Measurements from ENCODE around the gene HLCS.

Gene HLCS

GRCh38 chr21:36743446-36743845 is 223.0 kb downstream of the HLCS start:
- no peak for DNase-seq (ENCODE audit: low read depth)

- DNase-seq (ENCODE audit: low read depth) = no peak
Observed at GRCh38 chr21:36743008-36743407, 223.5 kb downstream of the HLCS start.

- no peak for DNase-seq (ENCODE audit: low read depth)
Observed at GRCh38 chr21:36741506-36741905, 225.0 kb downstream of the HLCS start.

DNA sequence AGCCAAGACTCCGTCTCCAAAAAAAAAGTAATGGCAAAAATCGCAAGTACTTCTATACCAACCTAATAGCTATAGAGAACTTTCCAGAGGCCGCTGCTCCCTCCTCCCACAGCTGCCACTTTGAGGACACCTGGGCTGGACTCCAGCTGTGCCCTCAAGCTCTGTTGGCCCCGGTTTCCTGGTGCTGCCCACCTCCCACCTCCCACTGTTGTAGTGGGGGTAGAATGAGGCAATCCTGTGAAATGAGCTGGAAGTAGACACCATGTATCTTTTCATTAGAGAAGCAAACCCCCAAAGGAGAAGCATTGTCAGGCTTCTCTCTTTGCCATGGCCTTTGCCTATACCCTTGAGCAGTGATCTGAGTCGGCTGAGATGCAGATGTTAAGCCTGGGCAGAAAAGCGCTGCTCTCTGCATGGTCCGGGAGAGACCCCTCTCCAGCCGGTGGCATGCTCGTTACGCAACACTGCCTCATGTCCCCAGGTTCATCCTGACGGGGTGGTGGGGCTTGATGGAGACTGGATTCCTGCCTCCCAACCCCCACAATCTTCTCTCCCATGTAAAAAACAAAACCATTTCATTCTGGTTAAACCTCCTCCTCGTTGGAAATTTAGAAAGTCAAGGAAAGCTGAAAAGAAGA is 227.9 kb downstream of the HLCS start:
- no peak for DNase-seq (ENCODE audit: low read depth)

- DNase-seq (ENCODE audit: low read depth) = no peak
Observed at GRCh38 chr21:36735724-36736320, 230.6 kb downstream of the HLCS start.

DNA sequence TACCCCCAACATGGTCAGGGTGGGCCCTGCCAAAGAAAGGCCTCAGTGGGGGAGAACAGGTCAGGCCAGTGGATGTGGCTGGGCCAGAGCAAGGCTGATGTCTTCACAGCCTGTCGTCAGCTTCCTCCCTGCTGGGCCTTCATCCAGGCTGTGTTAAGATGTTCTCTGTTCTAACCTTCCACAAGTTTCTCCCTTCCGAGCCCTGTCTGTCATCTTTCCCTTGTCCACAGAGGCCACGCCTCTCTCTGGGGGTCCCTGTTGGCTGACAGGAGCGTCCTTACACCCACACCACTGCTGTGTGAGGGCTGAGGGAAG is 231.3 kb downstream of the HLCS start:
- no peak for DNase-seq (ENCODE audit: low read depth)

- no peak for DNase-seq (ENCODE audit: low read depth)
Observed at GRCh38 chr21:36734367-36735200, 231.9 kb downstream of the HLCS start.

DNA sequence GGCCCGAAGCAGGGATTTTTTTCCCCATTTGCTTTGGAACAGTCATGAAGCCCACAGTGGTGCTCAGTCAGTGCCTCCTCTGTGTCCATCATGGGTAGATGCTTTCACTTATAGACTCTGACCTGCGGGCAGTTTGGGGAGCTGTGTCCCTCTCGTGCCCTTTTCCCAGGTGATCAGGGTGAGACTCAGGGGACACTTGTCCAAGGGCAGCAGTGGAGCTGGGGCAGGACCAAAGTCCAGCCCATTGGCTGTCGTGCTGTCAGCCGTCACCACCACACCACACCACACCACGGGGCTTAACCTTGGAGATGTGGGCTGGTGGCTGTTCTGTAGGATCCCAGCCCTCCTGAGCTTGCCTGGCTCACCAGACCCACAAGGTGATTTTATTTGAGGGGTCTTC is 232.6 kb downstream of the HLCS start:
- DNase-seq (ENCODE audit: low read depth) = no peak

GRCh38 chr21:36732761-36733160 is 233.7 kb downstream of the HLCS start:
- no peak for DNase-seq (ENCODE audit: low read depth)

DNA sequence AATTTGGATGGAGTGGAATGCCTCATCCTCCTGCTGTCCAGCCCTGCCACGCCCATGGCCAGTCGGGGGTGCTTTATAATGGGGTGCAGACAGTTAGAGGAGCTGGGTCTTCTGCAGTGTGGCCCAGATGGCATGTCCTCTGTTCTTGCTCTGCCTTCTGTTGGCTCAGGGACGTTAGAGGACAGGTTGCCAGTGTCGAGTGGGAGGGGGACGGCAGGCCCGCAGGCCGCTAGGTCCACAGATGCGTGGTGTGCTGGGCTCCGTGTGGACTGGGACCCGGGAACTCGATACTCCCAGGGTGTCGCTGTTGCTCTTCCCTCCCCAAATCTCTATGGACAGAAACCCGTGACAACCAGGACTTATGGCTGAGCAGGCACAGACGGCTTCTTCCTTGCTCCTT is 234.3 kb downstream of the HLCS start:
- DNase-seq (ENCODE audit: low read depth) = no peak

DNA sequence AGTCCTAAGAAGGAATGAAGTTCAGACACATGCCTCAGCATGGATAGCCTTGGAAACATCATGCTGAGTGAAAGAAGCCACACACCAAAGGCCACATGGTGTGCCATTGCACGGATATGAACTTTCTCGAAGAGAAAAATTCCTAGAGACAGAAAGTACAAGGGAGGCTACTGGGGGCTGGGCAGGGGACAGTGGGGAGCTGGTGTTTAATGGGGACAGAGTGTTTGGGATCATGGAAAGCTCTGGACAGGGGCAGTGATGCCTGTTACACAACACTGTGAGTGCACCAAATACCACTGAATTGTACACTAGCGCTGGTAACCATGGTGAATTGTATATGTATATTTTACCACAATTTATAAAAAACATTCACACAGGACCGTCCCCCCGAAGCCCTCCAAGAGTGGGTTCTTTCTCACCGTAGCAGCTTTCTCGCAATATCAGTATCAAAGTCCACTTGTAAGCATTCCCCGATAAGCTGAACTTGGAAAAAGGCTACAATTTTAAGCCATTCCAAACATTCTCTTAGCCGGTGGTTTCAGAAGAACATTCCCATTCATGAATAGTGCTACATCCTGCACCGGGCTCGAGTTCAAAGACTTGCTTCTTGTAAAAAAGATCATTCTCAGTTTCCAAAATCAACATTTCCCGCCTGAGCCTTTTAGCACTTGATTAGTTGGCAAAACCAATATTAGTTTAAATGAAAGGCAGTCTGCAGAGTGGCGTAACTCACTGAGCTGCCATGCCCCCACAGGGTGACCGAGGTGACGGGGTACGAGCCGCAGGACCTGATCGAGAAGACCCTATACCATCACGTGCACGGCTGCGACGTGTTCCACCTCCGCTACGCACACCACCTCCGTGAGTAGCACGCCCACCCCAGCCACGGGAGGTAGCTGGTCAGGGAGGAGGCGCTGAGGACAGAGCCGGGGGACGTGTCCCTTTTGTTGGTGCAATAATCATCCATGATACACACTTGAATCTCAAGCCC is 235.9 kb downstream of the HLCS start:
- DNase-seq (ENCODE audit: low read depth) = no peak

DNA sequence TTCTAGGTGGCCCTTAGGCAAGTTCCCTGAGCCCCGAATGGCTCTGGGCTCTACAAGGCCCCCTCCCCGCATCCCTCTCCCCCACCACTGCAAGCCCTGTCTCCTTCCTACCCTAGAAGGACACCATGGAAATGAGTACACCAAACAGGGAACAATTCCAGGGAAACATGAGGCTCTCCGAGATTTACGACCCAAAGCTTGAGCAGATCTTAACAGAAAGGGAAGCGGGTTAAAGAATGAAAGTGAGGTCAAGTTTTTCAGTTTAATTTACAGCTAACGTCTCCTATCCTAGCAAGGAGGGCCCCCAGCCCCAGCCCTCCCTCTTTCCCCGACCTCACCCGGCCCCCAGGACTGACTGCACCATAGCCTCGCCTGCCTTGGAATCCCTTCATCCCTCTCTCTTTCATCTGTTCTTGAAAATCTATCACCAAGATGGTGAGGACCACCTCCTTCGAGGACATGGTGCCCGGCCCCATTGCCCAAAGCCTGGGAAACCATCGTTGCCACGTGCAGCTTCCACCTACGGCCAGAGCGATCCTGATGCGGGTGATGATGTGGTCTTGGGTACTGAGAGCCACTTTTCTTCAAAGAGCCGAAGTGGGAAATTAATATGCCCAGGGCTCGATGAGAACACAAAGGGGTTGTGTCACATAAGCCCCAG is 237.0 kb downstream of the HLCS start:
- DNase-seq (ENCODE audit: low read depth) = no peak

DNA sequence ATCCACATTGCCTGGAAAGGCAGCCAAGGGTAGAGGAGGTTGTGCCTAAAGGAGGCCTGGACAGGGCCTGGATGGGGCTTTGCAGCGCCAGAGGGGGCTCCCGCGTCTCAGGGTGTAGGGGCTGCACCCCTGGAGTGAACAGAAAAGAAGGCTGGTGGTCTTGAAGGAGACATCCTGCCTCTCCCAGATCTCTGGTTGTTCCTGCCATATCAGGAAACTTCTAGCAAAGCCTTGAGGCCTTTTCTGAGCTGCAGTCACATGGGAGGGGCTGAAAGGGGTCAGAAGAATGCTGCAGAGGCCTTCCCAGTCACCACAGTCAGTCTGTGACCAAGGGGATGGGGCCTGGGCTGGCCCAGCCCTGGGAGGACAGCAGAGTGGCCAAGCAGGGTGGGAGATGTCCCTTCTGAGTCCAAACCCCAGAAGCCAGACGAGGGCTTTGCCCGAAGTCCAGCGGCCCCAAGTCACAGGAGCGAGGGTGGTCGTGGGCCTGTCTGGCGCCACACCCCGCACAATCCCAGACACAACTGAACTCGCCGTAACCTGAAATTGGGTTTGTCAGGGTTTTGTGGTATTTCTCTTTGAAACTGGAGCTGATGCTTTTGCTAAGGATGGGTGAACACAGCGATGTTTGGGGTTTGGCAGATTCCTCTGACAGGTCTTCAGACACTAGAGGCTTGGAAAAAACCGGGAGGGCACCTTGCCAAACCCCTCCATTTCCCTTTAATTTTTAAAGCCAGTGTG is 237.9 kb downstream of the HLCS start:
- DNase-seq (ENCODE audit: low read depth) = no peak

GRCh38 chr21:36727866-36728265 is 238.6 kb downstream of the HLCS start:
- DNase-seq (ENCODE audit: low read depth) = no peak

GRCh38 chr21:36725793-36726386 is 240.6 kb downstream of the HLCS start:
- DNase-seq (ENCODE audit: low read depth) = no peak

DNA sequence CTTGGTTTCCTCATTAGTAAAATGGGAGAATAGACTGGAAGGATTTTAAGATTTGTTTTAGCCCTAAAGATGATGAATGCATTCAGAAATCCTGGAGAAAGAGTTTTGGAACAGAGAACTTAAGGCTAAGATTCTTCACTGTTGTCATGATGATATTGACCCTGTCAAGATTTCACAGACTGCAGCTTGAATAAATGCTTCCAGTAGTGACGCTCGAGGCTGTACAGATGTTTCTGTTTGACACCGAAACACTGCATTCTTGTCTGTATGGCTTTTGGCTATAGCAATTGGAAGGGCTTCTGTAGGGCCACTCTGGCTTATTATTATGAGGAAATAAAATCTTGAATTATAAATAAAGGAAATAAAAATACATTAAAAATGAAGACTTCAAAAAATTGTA is 241.8 kb downstream of the HLCS start:
- DNase-seq (ENCODE audit: low read depth) = no peak

DNA sequence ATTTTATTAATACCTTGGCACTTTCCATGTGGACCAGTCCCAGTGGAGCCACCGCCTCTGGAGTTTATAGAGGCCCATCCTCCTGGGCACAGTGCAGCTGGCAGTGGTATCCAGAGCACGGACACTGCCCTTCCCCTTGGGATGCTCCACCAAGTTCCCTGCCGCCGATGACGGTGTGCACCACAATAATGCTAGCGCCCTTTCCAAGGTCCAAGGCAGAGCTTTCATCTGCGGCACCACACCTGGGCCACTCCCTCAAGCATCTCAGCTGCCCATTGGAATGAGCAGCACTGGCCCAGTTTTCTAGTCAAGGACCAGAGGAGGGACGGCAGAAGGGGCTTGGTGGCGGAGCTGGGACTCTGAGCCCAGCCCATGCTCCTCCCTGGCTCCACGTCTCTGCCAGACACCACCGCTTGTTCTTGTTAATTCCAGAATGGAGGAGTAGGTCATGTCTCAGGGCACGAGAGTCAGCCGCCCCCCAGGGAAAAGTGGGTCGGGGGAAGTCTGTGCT is 243.0 kb downstream of the HLCS start:
- DNase-seq (ENCODE audit: low read depth) = no peak

GRCh38 chr21:36722370-36723368 is 243.8 kb downstream of the HLCS start:
- no peak for DNase-seq (ENCODE audit: low read depth)

- DNase-seq (ENCODE audit: low read depth) = no peak
Observed at GRCh38 chr21:36721817-36722216, 244.7 kb downstream of the HLCS start.
